ENCODE results near the gene FAM118B.

DNA sequence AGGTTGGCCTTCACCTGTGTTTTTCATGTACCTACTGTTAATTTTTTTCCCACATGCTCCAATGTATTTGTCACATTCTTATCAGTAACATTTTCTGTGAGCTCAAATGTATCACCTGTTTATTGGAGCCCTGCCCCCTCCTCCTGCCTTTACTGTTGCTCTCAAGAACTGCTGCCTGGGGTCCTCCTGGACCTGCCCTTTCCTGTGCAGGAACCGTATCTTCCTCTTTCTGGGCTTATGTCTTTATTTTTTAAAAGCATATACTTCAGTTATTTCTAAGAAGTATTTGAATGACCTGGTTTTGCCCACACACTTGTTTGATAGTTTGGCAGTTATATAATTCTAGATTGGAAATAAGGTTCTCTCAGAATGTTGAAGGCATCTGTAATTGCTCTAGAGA is 5.9 kb downstream of the FAM118B start:
- TF ChIP-seq EZH2phosphoT487 (IDR thresholded peaks at IDR 0.05; ENCODE audit: low read depth, severe bottlenecking, unreplicated experiment) (no peak), CTCF (IDR thresholded peaks at IDR 0.05; ENCODE audit: poor library complexity) (no peak)
